Panc1 (cell line): ENCODE measurements around the gene OR51V1. TPM values are rescaled to one million over a fixed set of nuclear protein-coding genes. Genes with fewer than 3 reads are reported as not detected.

ENCODE experiments used
- ATAC-seq: fragments of 200-7000 bp; cut with Tn5 transposase; 2 replicates; pipeline ENCODE4 v1.9.1; 2020; ENCODE audit warnings: mild to moderate bottlenecking, moderate library complexity
- BruUV-seq: library from RNA; stranded (reverse); fragments of 400-500 nt; replicated peaks from 2 replicates; lab custom pipeline; 2021; lab: Mats Ljungman, UMichigan
- CTCF ChIA-PET: fragments of 300-600 bp; sonication (Branson Sonifier 250); formaldehyde crosslinking; loops from one replicate; lab custom pipeline; 2022; ENCODE audit warnings: antibody characterized with exemption; lab: Charles Lee
- POLR2A ChIA-PET: fragments of 300-600 bp; sonication (Branson Sonifier 250); formaldehyde crosslinking; loops from one replicate; lab custom pipeline; 2022; ENCODE audit warnings: antibody characterized with exemption; lab: Charles Lee
- DNase-seq: peaks from one replicate; pipeline ENCODE4 v3.0.0-alpha.2; 2010; ENCODE audit warnings: low read depth, low spot score
- H3K27ac ChIP-seq: 2 replicates; pipeline ENCODE4 v1.5.1; 2011; ENCODE audit warnings: mild to moderate bottlenecking, low read length, inconsistent platforms
- H3K27me3 ChIP-seq: fragments of 200-500 bp; sonication (Bioruptor generic); 2 replicates; pipeline ENCODE4 v1.6.0; 2014; ENCODE audit warnings: low read length, inconsistent platforms; ENCODE audit not compliant: control insufficient read depth, insufficient read depth
- H3K36me3 ChIP-seq: fragments of 200-500 bp; sonication (Bioruptor generic); 2 replicates; pipeline ENCODE4 v1.5.1; 2014; ENCODE audit warnings: inconsistent platforms, mild to moderate bottlenecking, low read length, moderate library complexity; ENCODE audit not compliant: control insufficient read depth, insufficient read depth
- H3K4me1 ChIP-seq: 2 replicates; pipeline ENCODE4 v1.5.1; 2011; ENCODE audit warnings: inconsistent platforms, mild to moderate bottlenecking, low read length, moderate library complexity; ENCODE audit not compliant: control insufficient read depth, insufficient read depth
- H3K4me3 ChIP-seq, 2 experiments: 2 replicates each; pipeline ENCODE4 v1.5.1; 2011 to 2012; ENCODE audit warnings: low read depth in 2 of 2, low read length in 2 of 2, mild to moderate bottlenecking in 2 of 2, inconsistent platforms in 1 of 2, moderate library complexity in 1 of 2
- H3K9me3 ChIP-seq: fragments of 200-500 bp; sonication (Bioruptor generic); 2 replicates; pipeline ENCODE4 v1.5.1; 2014; ENCODE audit warnings: low read depth, mild to moderate bottlenecking, inconsistent platforms, low read length, moderate library complexity; ENCODE audit not compliant: control insufficient read depth, insufficient read depth
- POLR2AphosphoS5 ChIP-seq: IDR thresholded peaks from 2 replicates; pipeline ENCODE4 v1.6.1; 2012; ENCODE audit warnings: mild to moderate bottlenecking, low read depth, low read length, moderate library complexity
- SIN3A ChIP-seq: IDR thresholded peaks from 2 replicates; pipeline ENCODE4 v1.6.1; 2012; ENCODE audit warnings: low read depth, mild to moderate bottlenecking, low read length, moderate library complexity, borderline replicate concordance; ENCODE audit not compliant: insufficient read depth
- TCF7L2 ChIP-seq: IDR thresholded peaks from 2 replicates; pipeline ENCODE4 v1.6.1; 2011; ENCODE audit warnings: mild to moderate bottlenecking, low read depth, low read length, inconsistent platforms
- in situ Hi-C: cut with HindIII; loops from 2 replicates; pipeline ENCODE4 v1.10.0; 2016; ENCODE audit warnings: low sequenced_read_pairs, low pct_unique_long_range_greater_than_20kb
- intact Hi-C: fragments of 100-400 bp; cut with micrococcal nuclease; formaldehyde crosslinking; loops from one replicate; pipeline ENCODE4 v1.10.0; 2022; ENCODE audit not compliant: unreplicated experiment
- total RNA-seq: library from RNA; stranded (reverse); gene quantifications from one replicate; pipeline ENCODE4 v1.2.1, GENCODE V29; 2021; ENCODE audit not compliant: unreplicated experiment
- TF ChIP-seq, protein P1 (sequence below): fragments of 450-650 bp; IDR thresholded peaks from 2 replicates; pipeline ENCODE4 v1.5.1; 2017; ENCODE audit warnings: mild to moderate bottlenecking
- TF ChIP-seq, protein P2 (sequence below), 2 experiments: IDR thresholded peaks; 2 replicates each; pipeline ENCODE4 v1.6.1; 2011 to 2012; ENCODE audit warnings: low read depth in 2 of 2, control low read depth in 1 of 2, low read length in 1 of 2, mild to moderate bottlenecking in 1 of 2, moderate library complexity in 1 of 2; ENCODE audit not compliant: insufficient read depth in 1 of 2

OR51V1 gene
- total RNA-seq, 1 experiment from 2014 or later: not detected

- H3K4me3 ChIP-seq: no peak within 1 kb of the TSS
- no peak for TF ChIP-seq TCF7L2
- TF ChIP-seq, protein P1, sequence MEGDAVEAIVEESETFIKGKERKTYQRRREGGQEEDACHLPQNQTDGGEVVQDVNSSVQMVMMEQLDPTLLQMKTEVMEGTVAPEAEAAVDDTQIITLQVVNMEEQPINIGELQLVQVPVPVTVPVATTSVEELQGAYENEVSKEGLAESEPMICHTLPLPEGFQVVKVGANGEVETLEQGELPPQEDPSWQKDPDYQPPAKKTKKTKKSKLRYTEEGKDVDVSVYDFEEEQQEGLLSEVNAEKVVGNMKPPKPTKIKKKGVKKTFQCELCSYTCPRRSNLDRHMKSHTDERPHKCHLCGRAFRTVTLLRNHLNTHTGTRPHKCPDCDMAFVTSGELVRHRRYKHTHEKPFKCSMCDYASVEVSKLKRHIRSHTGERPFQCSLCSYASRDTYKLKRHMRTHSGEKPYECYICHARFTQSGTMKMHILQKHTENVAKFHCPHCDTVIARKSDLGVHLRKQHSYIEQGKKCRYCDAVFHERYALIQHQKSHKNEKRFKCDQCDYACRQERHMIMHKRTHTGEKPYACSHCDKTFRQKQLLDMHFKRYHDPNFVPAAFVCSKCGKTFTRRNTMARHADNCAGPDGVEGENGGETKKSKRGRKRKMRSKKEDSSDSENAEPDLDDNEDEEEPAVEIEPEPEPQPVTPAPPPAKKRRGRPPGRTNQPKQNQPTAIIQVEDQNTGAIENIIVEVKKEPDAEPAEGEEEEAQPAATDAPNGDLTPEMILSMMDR: no peak
- no peak within 1 kb of the TSS for H3K27ac ChIP-seq
- ChIA-PET CTCF (no interaction called here), POLR2A (no interaction called here)
- BruUV-seq: no TSS peak
- intact Hi-C loops: no loop called here
- ATAC-seq (peak; percentile 38; the same call in 1 of the 2 replicates), DNase-seq (no peak)
- in situ Hi-C loops: no loop called here
- H3K9me3 ChIP-seq: no peaks in the 10 kb centered on the region
- H3K36me3 ChIP-seq: no peaks in the 10 kb centered on the region
- no peaks in the 10 kb centered on the region for H3K27me3 ChIP-seq
- no peaks in the 10 kb centered on the region for H3K4me1 ChIP-seq
Observed at GRCh38 chr11:5226732-5227310, 26.3 kb upstream of the OR51V1 start, which contains the start of gene HBB. Gene HBB (minus strand): TSS chr11:5227071. CDS start chr11:5227021, 50 bp downstream.

- Histone ChIP-seq H3K4me1 (no peaks in the 10 kb centered on the region), H3K27me3 (no peaks in the 10 kb centered on the region), H3K27ac (no peak overlapping the region), H3K4me3 (no peak overlapping the region), H3K36me3 (no peaks in the 10 kb centered on the region), H3K9me3 (no peaks in the 10 kb centered on the region)
- POLR2A ChIA-PET: no interaction called here
- BruUV-seq: no TSS peak
- DNase-seq (no peak), ATAC-seq (no peak)
- in situ Hi-C loops: no loop called here
- TF ChIP-seq, protein P1: no peak
- no peak for TF ChIP-seq SIN3A
- no peak for TF ChIP-seq TCF7L2
- TF ChIP-seq, protein P2, sequence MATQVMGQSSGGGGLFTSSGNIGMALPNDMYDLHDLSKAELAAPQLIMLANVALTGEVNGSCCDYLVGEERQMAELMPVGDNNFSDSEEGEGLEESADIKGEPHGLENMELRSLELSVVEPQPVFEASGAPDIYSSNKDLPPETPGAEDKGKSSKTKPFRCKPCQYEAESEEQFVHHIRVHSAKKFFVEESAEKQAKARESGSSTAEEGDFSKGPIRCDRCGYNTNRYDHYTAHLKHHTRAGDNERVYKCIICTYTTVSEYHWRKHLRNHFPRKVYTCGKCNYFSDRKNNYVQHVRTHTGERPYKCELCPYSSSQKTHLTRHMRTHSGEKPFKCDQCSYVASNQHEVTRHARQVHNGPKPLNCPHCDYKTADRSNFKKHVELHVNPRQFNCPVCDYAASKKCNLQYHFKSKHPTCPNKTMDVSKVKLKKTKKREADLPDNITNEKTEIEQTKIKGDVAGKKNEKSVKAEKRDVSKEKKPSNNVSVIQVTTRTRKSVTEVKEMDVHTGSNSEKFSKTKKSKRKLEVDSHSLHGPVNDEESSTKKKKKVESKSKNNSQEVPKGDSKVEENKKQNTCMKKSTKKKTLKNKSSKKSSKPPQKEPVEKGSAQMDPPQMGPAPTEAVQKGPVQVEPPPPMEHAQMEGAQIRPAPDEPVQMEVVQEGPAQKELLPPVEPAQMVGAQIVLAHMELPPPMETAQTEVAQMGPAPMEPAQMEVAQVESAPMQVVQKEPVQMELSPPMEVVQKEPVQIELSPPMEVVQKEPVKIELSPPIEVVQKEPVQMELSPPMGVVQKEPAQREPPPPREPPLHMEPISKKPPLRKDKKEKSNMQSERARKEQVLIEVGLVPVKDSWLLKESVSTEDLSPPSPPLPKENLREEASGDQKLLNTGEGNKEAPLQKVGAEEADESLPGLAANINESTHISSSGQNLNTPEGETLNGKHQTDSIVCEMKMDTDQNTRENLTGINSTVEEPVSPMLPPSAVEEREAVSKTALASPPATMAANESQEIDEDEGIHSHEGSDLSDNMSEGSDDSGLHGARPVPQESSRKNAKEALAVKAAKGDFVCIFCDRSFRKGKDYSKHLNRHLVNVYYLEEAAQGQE (IDR thresholded peaks at IDR 0.05; ENCODE audit: insufficient read depth in 1 of 2, low read depth in 2 of 2, low read length in 1 of 2): no peak
- no peak for TF ChIP-seq POLR2AphosphoS5
- intact Hi-C loops: no loop called here
- CTCF ChIA-PET: no interaction called here
Observed at GRCh38 chr11:5225480-5225871, 25.0 kb upstream of the OR51V1 start.
